ENCODE results near the gene GLIPR2. TPM values are rescaled to one million over a fixed set of nuclear protein-coding genes. Genes with fewer than 3 reads are reported as not detected.

GLIPR2 gene
- total and polyA plus RNA-seq, 2 experiments from 2014 or later = 5.1 to 5.7 TPM

DNA sequence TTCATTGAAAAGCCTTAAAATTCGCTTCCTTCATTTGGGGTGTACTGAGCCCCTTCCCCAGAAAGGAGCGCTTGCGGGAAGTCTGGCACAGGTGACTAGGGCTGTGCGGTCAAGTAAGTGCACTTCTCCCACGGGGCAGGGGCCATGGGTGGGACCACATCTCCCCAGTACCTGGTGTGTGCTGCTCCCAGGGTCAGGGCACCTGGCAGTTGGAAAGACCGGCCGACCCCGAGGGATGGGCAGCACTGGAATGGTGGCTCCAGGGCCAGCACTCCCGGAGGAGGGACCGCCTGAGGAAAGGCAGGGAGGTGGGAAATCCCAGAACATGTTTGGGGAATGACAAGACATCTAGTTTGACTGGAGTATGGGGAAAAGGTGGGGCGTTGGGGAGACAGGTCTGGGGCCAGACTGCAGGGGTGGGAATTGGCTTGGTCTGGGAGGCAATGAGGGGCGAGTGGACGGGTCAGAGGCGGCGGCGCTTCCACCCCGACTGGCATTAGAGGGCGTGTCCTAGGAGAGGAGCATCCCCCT is 727 bp upstream of the GLIPR2 start:
- H2AFZ ChIP-seq = peak overlapping the region; percentile 85

More for the DNA sequence above, 727 bp upstream of the GLIPR2 start:
- Mint-ChIP-seq H3K27me3 (ENCODE audit: insufficient read depth, low read depth, poor library complexity) (peaks cover 64% of the 10 kb centered on the region), H3K4me1 (peaks cover 28% of the 10 kb centered on the region), H3K27ac (no peak overlapping the region), H3K36me3 (ENCODE audit: low read depth) (no peaks in the 10 kb centered on the region), H3K4me3 (peak overlapping the region; percentile 76), H3K9me3 (no peaks in the 10 kb centered on the region; the same call in 2 of the 3 replicates)
- Histone ChIP-seq H4K20me1 (replicated peaks; ENCODE audit: insufficient read depth) (peaks cover 6% of the 10 kb centered on the region), H3K27me3 (ENCODE audit: insufficient read depth) (peaks cover 88% of the 10 kb centered on the region), H3K36me3 (ENCODE audit: insufficient read depth) (no peaks in the 10 kb centered on the region), H3K4me1 (ENCODE audit: insufficient read depth) (peaks cover 31% of the 10 kb centered on the region), H3F3A (replicated peaks; ENCODE audit: low read depth) (peaks cover 7% of the 10 kb centered on the region; the same call in 1 of the 2 replicates), H3K79me2 (replicated peaks; ENCODE audit: insufficient read depth) (no peaks in the 10 kb centered on the region), H3K27ac (ENCODE audit: low read depth) (no peak overlapping the region), H3K4me3 (peak overlapping the region; percentile 77), H3K9me2 (ENCODE audit: insufficient read depth) (no peaks in the 10 kb centered on the region), H3K4me2 (peak overlapping the region; percentile 99)
- DNase-seq (ENCODE audit: low spot score) (peak; percentile 64), ATAC-seq (peak; percentile 34)
- TF ChIP-seq, protein P1, sequence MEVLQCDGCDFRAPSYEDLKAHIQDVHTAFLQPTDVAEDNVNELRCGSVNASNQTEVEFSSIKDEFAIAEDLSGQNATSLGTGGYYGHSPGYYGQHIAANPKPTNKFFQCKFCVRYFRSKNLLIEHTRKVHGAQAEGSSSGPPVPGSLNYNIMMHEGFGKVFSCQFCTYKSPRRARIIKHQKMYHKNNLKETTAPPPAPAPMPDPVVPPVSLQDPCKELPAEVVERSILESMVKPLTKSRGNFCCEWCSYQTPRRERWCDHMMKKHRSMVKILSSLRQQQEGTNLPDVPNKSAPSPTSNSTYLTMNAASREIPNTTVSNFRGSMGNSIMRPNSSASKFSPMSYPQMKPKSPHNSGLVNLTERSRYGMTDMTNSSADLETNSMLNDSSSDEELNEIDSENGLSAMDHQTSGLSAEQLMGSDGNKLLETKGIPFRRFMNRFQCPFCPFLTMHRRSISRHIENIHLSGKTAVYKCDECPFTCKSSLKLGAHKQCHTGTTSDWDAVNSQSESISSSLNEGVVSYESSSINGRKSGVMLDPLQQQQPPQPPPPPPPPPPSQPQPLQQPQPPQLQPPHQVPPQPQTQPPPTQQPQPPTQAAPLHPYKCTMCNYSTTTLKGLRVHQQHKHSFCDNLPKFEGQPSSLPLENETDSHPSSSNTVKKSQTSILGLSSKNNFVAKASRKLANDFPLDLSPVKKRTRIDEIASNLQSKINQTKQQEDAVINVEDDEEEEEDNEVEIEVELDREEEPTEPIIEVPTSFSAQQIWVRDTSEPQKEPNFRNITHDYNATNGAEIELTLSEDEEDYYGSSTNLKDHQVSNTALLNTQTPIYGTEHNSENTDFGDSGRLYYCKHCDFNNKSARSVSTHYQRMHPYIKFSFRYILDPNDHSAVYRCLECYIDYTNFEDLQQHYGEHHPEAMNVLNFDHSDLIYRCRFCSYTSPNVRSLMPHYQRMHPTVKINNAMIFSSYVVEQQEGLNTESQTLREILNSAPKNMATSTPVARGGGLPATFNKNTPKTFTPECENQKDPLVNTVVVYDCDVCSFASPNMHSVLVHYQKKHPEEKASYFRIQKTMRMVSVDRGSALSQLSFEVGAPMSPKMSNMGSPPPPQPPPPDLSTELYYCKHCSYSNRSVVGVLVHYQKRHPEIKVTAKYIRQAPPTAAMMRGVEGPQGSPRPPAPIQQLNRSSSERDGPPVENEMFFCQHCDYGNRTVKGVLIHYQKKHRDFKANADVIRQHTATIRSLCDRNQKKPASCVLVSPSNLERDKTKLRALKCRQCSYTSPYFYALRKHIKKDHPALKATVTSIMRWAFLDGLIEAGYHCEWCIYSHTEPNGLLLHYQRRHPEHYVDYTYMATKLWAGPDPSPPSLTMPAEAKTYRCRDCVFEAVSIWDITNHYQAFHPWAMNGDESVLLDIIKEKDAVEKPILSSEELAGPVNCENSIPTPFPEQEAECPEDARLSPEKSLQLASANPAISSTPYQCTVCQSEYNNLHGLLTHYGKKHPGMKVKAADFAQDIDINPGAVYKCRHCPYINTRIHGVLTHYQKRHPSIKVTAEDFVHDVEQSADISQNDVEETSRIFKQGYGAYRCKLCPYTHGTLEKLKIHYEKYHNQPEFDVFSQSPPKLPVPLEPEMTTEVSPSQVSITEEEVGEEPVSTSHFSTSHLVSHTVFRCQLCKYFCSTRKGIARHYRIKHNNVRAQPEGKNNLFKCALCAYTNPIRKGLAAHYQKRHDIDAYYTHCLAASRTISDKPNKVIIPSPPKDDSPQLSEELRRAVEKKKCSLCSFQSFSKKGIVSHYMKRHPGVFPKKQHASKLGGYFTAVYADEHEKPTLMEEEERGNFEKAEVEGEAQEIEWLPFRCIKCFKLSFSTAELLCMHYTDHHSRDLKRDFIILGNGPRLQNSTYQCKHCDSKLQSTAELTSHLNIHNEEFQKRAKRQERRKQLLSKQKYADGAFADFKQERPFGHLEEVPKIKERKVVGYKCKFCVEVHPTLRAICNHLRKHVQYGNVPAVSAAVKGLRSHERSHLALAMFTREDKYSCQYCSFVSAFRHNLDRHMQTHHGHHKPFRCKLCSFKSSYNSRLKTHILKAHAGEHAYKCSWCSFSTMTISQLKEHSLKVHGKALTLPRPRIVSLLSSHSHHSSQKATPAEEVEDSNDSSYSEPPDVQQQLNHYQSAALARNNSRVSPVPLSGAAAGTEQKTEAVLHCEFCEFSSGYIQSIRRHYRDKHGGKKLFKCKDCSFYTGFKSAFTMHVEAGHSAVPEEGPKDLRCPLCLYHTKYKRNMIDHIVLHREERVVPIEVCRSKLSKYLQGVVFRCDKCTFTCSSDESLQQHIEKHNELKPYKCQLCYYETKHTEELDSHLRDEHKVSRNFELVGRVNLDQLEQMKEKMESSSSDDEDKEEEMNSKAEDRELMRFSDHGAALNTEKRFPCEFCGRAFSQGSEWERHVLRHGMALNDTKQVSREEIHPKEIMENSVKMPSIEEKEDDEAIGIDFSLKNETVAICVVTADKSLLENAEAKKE (CRISPR knock-in tag; IDR thresholded peaks at IDR 0.05) = no peak
- TF ChIP-seq, protein P2, sequence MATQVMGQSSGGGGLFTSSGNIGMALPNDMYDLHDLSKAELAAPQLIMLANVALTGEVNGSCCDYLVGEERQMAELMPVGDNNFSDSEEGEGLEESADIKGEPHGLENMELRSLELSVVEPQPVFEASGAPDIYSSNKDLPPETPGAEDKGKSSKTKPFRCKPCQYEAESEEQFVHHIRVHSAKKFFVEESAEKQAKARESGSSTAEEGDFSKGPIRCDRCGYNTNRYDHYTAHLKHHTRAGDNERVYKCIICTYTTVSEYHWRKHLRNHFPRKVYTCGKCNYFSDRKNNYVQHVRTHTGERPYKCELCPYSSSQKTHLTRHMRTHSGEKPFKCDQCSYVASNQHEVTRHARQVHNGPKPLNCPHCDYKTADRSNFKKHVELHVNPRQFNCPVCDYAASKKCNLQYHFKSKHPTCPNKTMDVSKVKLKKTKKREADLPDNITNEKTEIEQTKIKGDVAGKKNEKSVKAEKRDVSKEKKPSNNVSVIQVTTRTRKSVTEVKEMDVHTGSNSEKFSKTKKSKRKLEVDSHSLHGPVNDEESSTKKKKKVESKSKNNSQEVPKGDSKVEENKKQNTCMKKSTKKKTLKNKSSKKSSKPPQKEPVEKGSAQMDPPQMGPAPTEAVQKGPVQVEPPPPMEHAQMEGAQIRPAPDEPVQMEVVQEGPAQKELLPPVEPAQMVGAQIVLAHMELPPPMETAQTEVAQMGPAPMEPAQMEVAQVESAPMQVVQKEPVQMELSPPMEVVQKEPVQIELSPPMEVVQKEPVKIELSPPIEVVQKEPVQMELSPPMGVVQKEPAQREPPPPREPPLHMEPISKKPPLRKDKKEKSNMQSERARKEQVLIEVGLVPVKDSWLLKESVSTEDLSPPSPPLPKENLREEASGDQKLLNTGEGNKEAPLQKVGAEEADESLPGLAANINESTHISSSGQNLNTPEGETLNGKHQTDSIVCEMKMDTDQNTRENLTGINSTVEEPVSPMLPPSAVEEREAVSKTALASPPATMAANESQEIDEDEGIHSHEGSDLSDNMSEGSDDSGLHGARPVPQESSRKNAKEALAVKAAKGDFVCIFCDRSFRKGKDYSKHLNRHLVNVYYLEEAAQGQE (IDR thresholded peaks at IDR 0.05; ENCODE audit: unreplicated experiment) = no peak
- TF ChIP-seq, protein P3, sequence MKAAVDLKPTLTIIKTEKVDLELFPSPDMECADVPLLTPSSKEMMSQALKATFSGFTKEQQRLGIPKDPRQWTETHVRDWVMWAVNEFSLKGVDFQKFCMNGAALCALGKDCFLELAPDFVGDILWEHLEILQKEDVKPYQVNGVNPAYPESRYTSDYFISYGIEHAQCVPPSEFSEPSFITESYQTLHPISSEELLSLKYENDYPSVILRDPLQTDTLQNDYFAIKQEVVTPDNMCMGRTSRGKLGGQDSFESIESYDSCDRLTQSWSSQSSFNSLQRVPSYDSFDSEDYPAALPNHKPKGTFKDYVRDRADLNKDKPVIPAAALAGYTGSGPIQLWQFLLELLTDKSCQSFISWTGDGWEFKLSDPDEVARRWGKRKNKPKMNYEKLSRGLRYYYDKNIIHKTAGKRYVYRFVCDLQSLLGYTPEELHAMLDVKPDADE (IDR thresholded peaks at IDR 0.05) = no peak
- TF ChIP-seq, protein P4, sequence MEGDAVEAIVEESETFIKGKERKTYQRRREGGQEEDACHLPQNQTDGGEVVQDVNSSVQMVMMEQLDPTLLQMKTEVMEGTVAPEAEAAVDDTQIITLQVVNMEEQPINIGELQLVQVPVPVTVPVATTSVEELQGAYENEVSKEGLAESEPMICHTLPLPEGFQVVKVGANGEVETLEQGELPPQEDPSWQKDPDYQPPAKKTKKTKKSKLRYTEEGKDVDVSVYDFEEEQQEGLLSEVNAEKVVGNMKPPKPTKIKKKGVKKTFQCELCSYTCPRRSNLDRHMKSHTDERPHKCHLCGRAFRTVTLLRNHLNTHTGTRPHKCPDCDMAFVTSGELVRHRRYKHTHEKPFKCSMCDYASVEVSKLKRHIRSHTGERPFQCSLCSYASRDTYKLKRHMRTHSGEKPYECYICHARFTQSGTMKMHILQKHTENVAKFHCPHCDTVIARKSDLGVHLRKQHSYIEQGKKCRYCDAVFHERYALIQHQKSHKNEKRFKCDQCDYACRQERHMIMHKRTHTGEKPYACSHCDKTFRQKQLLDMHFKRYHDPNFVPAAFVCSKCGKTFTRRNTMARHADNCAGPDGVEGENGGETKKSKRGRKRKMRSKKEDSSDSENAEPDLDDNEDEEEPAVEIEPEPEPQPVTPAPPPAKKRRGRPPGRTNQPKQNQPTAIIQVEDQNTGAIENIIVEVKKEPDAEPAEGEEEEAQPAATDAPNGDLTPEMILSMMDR (conservative IDR thresholded peaks at IDR 0.05; ENCODE audit: low read depth in 2 of 2) = no peak
- TF ChIP-seq POLR2AphosphoS5 (IDR thresholded peaks at IDR 0.05; ENCODE audit: low read depth) (no peak), JUNB (IDR thresholded peaks at IDR 0.05; ENCODE audit: unreplicated experiment) (no peak), ZNF114 (CRISPR knock-in tag; IDR thresholded peaks at IDR 0.05) (no peak), NANOG (IDR thresholded peaks at IDR 0.05; ENCODE audit: borderline replicate concordance) (no peak), STAT1 (IDR thresholded peaks at IDR 0.05; ENCODE audit: unreplicated experiment) (no peak), EZH2 (IDR thresholded peaks at IDR 0.05; ENCODE audit: low read depth, unreplicated experiment) (no peak), EZH2phosphoT487 (IDR thresholded peaks at IDR 0.05; ENCODE audit: unreplicated experiment) (no peak), ZNF331 (CRISPR knock-in tag; IDR thresholded peaks at IDR 0.05; ENCODE audit: low read depth) (no peak)

Data from GM23338 (cell line).